D721Med (cell line): Measurements from ENCODE around the gene ABCB6.

Source experiments
- DNase-seq: peaks from one replicate; pipeline ENCODE4 v3.0.0; 2011; ENCODE audit warnings: low spot score; ENCODE audit not compliant: insufficient read length
- FAIRE-seq: peaks from 2 replicates; lab custom pipeline; 2011; peaks lifted over from hg19 to GRCh38; lab: Jason Lieb, UNC
- CTCF ChIP-seq: IDR thresholded peaks from 2 replicates; pipeline ENCODE4 v1.5.1; 2012; ENCODE audit warnings: mild to moderate bottlenecking, control low read depth; ENCODE audit not compliant: insufficient read depth; ENCODE audit errors: missing control alignments

Gene ABCB6

DNA sequence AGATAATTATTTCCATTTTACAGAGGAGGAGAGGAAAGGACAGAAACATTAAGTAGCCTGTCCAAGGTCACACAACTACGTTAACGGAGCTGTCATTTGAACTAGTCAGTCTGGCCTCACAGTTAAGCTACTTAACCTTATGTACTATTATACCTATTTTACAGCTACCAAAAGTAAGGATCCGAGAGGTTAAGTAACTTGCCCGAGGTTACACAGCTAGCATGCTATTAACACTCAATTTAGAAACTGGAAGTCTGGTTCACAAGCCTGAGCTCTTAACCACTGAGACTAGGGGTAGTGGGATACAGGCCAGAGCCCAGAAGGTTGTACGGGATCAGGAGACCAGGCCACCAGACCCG is 26.0 kb upstream of the ABCB6 start:
- TF ChIP-seq CTCF: no peak
- no peak for FAIRE-seq
- no peak for DNase-seq

- FAIRE-seq (no peak), DNase-seq (no peak)
- no peak for TF ChIP-seq CTCF
Observed at GRCh38 chr2:219243291-219243761, 24.6 kb upstream of the ABCB6 start.

GRCh38 chr2:219234331-219234730 is 15.6 kb upstream of the ABCB6 start:
- TF ChIP-seq CTCF: no peak
- FAIRE-seq: no peak
- no peak for DNase-seq

DNA sequence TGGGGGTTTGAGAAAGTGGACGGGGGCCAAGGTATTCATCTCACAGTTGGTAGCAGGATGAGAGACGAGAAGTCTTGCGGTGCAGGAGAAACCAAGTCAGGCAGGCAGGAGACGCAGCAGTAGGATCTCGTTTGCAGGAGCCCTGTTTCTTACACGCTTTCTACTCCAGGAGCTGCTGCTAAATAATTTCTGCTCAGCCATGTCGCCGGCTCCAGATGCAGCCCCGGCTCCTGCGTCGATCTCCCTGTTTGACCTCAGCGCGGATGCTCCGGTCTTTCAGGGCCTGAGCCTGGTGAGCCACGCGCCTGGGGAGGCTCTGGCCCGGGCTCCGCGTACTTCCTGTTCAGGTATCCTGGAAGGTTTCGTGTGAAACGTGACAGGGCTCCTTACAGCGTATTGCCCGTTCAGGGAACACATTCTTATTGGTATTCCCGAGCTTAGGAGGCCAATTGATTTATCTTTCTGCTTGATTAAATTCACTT is 11.3 kb upstream of the ABCB6 start:
- no peak for DNase-seq
- TF ChIP-seq CTCF: no peak
- FAIRE-seq: no peak

DNA sequence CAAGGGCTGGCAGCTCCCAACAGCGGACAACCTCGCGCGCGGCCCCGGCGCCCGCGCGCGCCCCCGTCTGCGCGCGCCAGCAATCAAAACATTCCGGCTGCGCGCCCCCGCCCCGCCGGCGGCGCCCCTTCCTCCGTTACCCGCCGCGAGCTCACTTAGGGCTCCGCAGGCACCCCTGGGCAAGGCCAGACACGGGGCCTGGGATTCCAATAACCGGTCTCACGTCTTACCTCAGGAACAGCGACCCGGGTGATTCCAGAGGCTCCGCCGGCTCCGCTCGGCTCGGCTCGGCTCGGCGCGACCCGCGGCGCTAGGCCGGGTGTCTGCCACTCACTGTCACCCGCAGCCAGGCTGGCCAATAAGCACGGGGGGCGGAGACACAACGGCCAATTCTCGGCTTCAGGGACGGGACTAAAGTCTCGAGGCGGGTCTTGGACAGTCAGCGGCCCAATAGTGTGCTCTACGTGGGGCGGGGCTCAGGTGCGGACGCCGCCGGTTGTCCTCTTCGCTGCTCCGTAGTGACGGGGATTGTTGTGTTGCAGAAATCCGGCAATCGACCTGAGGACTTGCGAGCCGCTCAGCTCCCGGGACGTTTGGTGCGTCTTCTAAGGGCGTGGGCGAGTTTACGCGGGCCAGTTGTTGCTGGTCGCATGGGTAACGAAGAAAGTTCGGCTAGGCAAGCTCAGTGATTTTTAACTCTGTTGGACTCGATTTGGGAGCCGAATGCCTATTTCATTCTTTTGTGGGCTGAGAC is 10.7 kb upstream of the ABCB6 start, which contains the start of the genes ANKZF1 and ATG9A:
Gene ANKZF1, plus strand, starts transcription at position 502 of the 754 bp plus-strand sequence. CDS start 452 bp downstream, outside the sequence.
Gene ATG9A, minus strand, starts transcription at position 332 of the 754 bp plus-strand sequence. CDS start 1,612 bp downstream, outside the sequence.
- TF ChIP-seq CTCF: no peak
- FAIRE-seq: no peak

DNA sequence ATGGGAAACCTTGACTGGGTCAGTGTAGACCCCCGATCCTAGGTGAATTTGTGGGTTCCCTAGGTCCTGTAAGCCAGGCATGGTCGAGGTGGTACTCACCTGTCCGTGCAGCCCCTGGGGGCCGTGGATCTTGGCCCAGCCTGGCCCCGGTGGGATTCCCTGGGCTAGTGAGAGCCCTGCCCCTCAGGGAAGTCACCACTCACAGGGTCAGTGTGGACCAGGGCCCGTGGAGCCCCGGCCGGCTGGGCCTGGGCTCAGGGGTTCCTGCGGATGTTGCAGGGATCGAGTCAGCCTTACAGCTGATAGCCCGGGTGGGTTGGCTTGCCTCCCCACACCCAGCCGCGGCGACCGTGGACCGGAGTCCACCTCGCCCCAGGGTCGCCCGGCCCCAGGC is 10.2 kb upstream of the ABCB6 start:
- FAIRE-seq (no peak), DNase-seq (no peak)
- TF ChIP-seq CTCF: no peak

More for the DNA sequence above, 10.7 kb upstream of the ABCB6 start, which contains the start of the genes ANKZF1 and ATG9A:
- DNase-seq: peak; percentile 100
